SU-DHL-6 (cell line): Measurements from ENCODE around the gene IL17REL.

Experiments used
- EZH2phosphoT487 ChIP-seq: fragments of 200-600 bp; sonication (generic), shearing (Covaris generic); conservative IDR thresholded peaks from 2 replicates; pipeline ENCODE4 v1.6.1; 2018; ENCODE audit warnings: mild to moderate bottlenecking, antibody characterized with exemption, low read length, moderate library complexity, mixed read lengths
- TF ChIP-seq, protein P1 (sequence below): fragments of 200-600 bp; sonication (generic); IDR thresholded peaks from one replicate; pipeline ENCODE4 v1.5.1; 2017; ENCODE audit warnings: antibody characterized with exemption, mild to moderate bottlenecking, low read length, moderate library complexity; ENCODE audit not compliant: insufficient read depth, poor library complexity, severe bottlenecking

DNA sequence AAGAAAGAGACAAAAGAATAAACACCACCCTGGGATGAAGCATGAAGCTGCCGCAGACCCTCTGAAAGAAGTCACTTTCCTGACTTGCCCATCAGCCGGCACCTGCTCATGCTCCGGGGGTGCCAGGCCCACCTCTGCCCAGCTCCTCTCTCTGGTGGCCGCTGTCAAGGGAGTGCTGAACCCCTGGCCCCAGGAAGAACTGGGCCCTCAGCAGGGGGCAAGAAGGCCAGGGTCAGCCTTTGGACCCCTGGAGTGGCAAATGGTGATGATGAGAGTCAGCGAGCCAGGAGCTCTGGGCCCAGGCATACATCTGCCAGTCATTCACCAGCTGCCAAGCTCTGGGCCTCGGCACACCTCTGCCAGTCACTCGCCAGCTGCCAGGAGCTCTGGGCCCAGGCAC, 28.2 kb upstream of the IL17REL start:
- TF ChIP-seq, protein P1, sequence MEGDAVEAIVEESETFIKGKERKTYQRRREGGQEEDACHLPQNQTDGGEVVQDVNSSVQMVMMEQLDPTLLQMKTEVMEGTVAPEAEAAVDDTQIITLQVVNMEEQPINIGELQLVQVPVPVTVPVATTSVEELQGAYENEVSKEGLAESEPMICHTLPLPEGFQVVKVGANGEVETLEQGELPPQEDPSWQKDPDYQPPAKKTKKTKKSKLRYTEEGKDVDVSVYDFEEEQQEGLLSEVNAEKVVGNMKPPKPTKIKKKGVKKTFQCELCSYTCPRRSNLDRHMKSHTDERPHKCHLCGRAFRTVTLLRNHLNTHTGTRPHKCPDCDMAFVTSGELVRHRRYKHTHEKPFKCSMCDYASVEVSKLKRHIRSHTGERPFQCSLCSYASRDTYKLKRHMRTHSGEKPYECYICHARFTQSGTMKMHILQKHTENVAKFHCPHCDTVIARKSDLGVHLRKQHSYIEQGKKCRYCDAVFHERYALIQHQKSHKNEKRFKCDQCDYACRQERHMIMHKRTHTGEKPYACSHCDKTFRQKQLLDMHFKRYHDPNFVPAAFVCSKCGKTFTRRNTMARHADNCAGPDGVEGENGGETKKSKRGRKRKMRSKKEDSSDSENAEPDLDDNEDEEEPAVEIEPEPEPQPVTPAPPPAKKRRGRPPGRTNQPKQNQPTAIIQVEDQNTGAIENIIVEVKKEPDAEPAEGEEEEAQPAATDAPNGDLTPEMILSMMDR = no peak
- TF ChIP-seq EZH2phosphoT487 = no peak
